A549 (cell line): Measurements from ENCODE around the gene LARGE1. TPM values are rescaled to one million over a fixed set of nuclear protein-coding genes. Genes with fewer than 3 reads are reported as not detected.

Source experiments
- ATAC-seq, 2 experiments: fragments of 200-7000 bp in 1 of 2; fragments of >200 bp in 1 of 2; cut with Nextera tagmentation in 1 of 2; cut with Tn5 transposase in 1 of 2; 3 replicates each; pipeline versions ENCODE4 v1.8.0 to v1.9.1; 2018 to 2020; ENCODE audit warnings: mild to moderate bottlenecking in 1 of 2, moderate library complexity in 1 of 2
- CTCF ChIA-PET: fragments of 300-600 bp; sonication (Branson Sonifier 250); formaldehyde crosslinking; extraction: SDS; loops from one replicate; lab custom pipeline; 2021; ENCODE audit warnings: antibody characterized with exemption, inconsistent platforms; lab: Yijun Ruan, JAX
- POLR2A ChIA-PET: fragments of 350-600 bp; formaldehyde crosslinking; extraction: SDS; loops from one replicate; lab custom pipeline; 2021; ENCODE audit warnings: antibody characterized with exemption, inconsistent platforms; lab: Yijun Ruan, JAX
- DNase-seq, 2 experiments: peaks; one replicate each; pipeline versions ENCODE4 v3.0.0 to v3.0.0-alpha.2; 2011 to 2016; ENCODE audit warnings: low read depth in 1 of 2, low spot score in 1 of 2
- FAIRE-seq: peaks from 2 replicates; lab custom pipeline; 2011; peaks lifted over from hg19 to GRCh38; lab: Jason Lieb, UNC
- H3K27ac ChIP-seq, 2 experiments: fragments of >200 bp; sonication (Bioruptor Twin); formaldehyde crosslinking; 3 replicates each; pipeline ENCODE4 v1.5.1; 2016 to 2017
- H3K4me1 ChIP-seq: fragments of >200 bp; sonication (Bioruptor Twin); formaldehyde crosslinking; 3 replicates; pipeline ENCODE4 v1.6.1; 2016
- H3K4me2 ChIP-seq: fragments of >200 bp; sonication (Bioruptor Twin); formaldehyde crosslinking; 3 replicates; pipeline ENCODE4 v1.6.1; 2016
- H3K4me3 ChIP-seq: fragments of >200 bp; sonication (Bioruptor Twin); formaldehyde crosslinking; 3 replicates; pipeline ENCODE4 v1.5.1; 2016
- H3K9me3 ChIP-seq: fragments of >200 bp; sonication (Bioruptor Twin); formaldehyde crosslinking; 3 replicates; pipeline ENCODE4 v1.6.1; 2016
- CTCF ChIP-seq: fragments of >200 bp; sonication (Bioruptor Twin); formaldehyde crosslinking; IDR thresholded peaks from 3 replicates; pipeline ENCODE4 v1.5.1; 2016
- EHF ChIP-seq: fragments of 250-450 bp; sonication (Bioruptor Pico); IDR thresholded peaks from 2 replicates; pipeline ENCODE4 v1.5.0; 2020; ENCODE audit warnings: mild to moderate bottlenecking
- EP300 ChIP-seq, 2 experiments: fragments of >200 bp; sonication (Bioruptor Twin); formaldehyde crosslinking; IDR thresholded peaks; 2 replicates in 1 of 2; 3 replicates in 1 of 2; pipeline ENCODE4 v1.6.1; 2016 to 2017
- FOSB ChIP-seq: fragments of 250-450 bp; sonication (Bioruptor Pico); IDR thresholded peaks from 2 replicates; pipeline ENCODE4 v1.5.0; 2020; ENCODE audit warnings: mild to moderate bottlenecking, moderate library complexity
- FOSL2 ChIP-seq, 2 experiments: fragments of 450-650 bp in 1 of 2; fragments of >200 bp in 1 of 2; sonication (Bioruptor Twin) in 1 of 2; formaldehyde crosslinking; IDR thresholded peaks; 2 replicates each; pipeline versions ENCODE4 v1.5.0 to v1.6.1; 2016 to 2020; ENCODE audit warnings: mild to moderate bottlenecking in 1 of 2, moderate library complexity in 1 of 2
- HES2 ChIP-seq: fragments of >200 bp; sonication (Bioruptor Twin); formaldehyde crosslinking; IDR thresholded peaks from 2 replicates; pipeline ENCODE4 v1.6.1; 2016
- HOXA7 ChIP-seq: fragments of 250-450 bp; sonication (Bioruptor Pico); IDR thresholded peaks from 2 replicates; pipeline ENCODE4 v1.5.0; 2020; ENCODE audit warnings: mild to moderate bottlenecking, moderate library complexity
- HOXB5 ChIP-seq: fragments of 250-450 bp; sonication (Bioruptor Pico); IDR thresholded peaks from 2 replicates; pipeline ENCODE4 v1.5.0; 2020; ENCODE audit warnings: mild to moderate bottlenecking, moderate library complexity
- JUN ChIP-seq, 2 experiments: fragments of >200 bp; sonication (Bioruptor Twin); formaldehyde crosslinking; IDR thresholded peaks; 2 replicates in 1 of 2; 3 replicates in 1 of 2; pipeline ENCODE4 v1.6.1; 2016 to 2017
- JUNB ChIP-seq: fragments of >200 bp; sonication (Bioruptor Twin); formaldehyde crosslinking; IDR thresholded peaks from 2 replicates; pipeline ENCODE4 v1.6.1; 2016
- MYC ChIP-seq: IDR thresholded peaks from 2 replicates; pipeline ENCODE4 v1.6.1; 2012; ENCODE audit warnings: mild to moderate bottlenecking, inconsistent platforms, low read length, improper control_type of control experiment, borderline replicate concordance
- NFE2L2 ChIP-seq: fragments of 150-350 bp; conservative IDR thresholded peaks from 2 replicates; pipeline ENCODE4 v1.6.1; 2014; ENCODE audit warnings: low read length
- NPAS2 ChIP-seq: fragments of 250-450 bp; sonication (Bioruptor Pico); IDR thresholded peaks from 2 replicates; pipeline ENCODE4 v1.8.0; 2022; ENCODE audit warnings: mild to moderate bottlenecking, moderate library complexity, borderline replicate concordance
- PBX3 ChIP-seq: IDR thresholded peaks from 2 replicates; pipeline ENCODE4 v1.6.1; 2012
- PHF8 ChIP-seq: fragments of 200-600 bp; sonication (generic); IDR thresholded peaks from 2 replicates; pipeline ENCODE4 v1.6.1; 2016; ENCODE audit warnings: low read depth, mild to moderate bottlenecking, antibody characterized with exemption, moderate library complexity, borderline replicate concordance
- POLR2A ChIP-seq: IDR thresholded peaks from 2 replicates; pipeline ENCODE4 v1.6.1; 2012; ENCODE audit warnings: mild to moderate bottlenecking, low read length
- POLR2AphosphoS2 ChIP-seq: conservative IDR thresholded peaks from 2 replicates; pipeline ENCODE4 v1.6.1; 2012; ENCODE audit warnings: low read length, improper control_type of control experiment, inconsistent platforms
- RAD21 ChIP-seq, 2 experiments: fragments of >200 bp in 1 of 2; sonication (Bioruptor Twin) in 1 of 2; formaldehyde crosslinking in 1 of 2; IDR thresholded peaks in 1 of 2; conservative IDR thresholded peaks in 1 of 2; 2 replicates in 1 of 2; 3 replicates in 1 of 2; pipeline ENCODE4 v1.6.1; 2012 to 2018; ENCODE audit warnings: inconsistent platforms in 1 of 2
- RCOR1 ChIP-seq: fragments of 150-350 bp; IDR thresholded peaks from 2 replicates; pipeline ENCODE4 v1.6.1; 2014; ENCODE audit warnings: antibody characterized with exemption, low read length, low read depth
- REST ChIP-seq: fragments of 200-600 bp; sonication (generic); IDR thresholded peaks from 2 replicates; pipeline ENCODE4 v1.6.1; 2016; ENCODE audit warnings: antibody characterized with exemption, mild to moderate bottlenecking, moderate library complexity
- ZFP36 ChIP-seq: fragments of 450-650 bp; IDR thresholded peaks from 2 replicates; pipeline ENCODE4 v1.6.1; 2014; ENCODE audit warnings: borderline replicate concordance; ENCODE audit not compliant: partially characterized antibody
- ZSCAN20 ChIP-seq: fragments of 250-450 bp; sonication (Bioruptor Pico); IDR thresholded peaks from 2 replicates; pipeline ENCODE4 v1.8.0; 2022; ENCODE audit warnings: mild to moderate bottlenecking, moderate library complexity
- WGBS: methylation state at CpG from one replicate; pipeline ENCODE4 v1.1.6; 2017; ENCODE audit errors: missing lambda C conversion rate; 5-methylcytosine and 5-hydroxymethylcytosine counted together
- polyA plus RNA-seq, 4 experiments: library from polyadenylated mRNA; depleted of rRNA in 3 of 4; stranded (reverse); fragments of >200 nt; fragmentation: RNase III in 1 of 4; extraction: RNeasy Plus Mini Kit Qiagen cat#74134 plus additional on column Dnase treatment in 1 of 4; gene quantifications; 2 replicates in 3 of 4; 3 replicates in 1 of 4; pipeline ENCODE4 v1.2.3, GENCODE V29; 2011 to 2017

LARGE1 gene
- polyA plus RNA-seq, 2 of the 4 experiments (the other 2 are of a cell fraction): 2.7 to 5.8 TPM

- 95% methylated on average over 7 of the region's 7 CpGs for WGBS
- no peak for ATAC-seq
- H3K27ac ChIP-seq: peak overlapping the region; percentile 53 to 74; a peak in 4 of 6 replicates
- no peak for TF ChIP-seq ZSCAN20
- no peak for TF ChIP-seq EP300 (IDR thresholded peaks at IDR 0.05)
- TF ChIP-seq EHF (CRISPR knock-in tag): no peak
- TF ChIP-seq PHF8: no peak
- TF ChIP-seq HOXA7 (CRISPR knock-in tag): no peak
- TF ChIP-seq HOXB5: no peak
- TF ChIP-seq NFE2L2: no peak
- TF ChIP-seq JUN (IDR thresholded peaks at IDR 0.05): no peak
- TF ChIP-seq ZFP36: no peak
- no peak for TF ChIP-seq FOSB (CRISPR knock-in tag)
- TF ChIP-seq NPAS2: no peak
- TF ChIP-seq REST: no peak
- TF ChIP-seq HES2: no peak
- ChIA-PET CTCF (interaction anchor here (0.6 to 5.3 kb wide), 21 partner anchors 10 to 400 kb away, joined by 3 to 48 read pairs (median 5); no protein-coding TSS in a partner anchor), POLR2A (no interaction called here)
- no peak for DNase-seq
- no peak overlapping the region for H3K4me3 ChIP-seq
- peaks cover 21% of the 10 kb centered on the region for H3K4me1 ChIP-seq
- no peak overlapping the region; the same call in 2 of the 3 replicates for H3K4me2 ChIP-seq
- no peak for FAIRE-seq
- peaks cover 10% of the 10 kb centered on the region for H3K9me3 ChIP-seq
These were observed 401.9 kb downstream of the LARGE1 start for GRCh38 chr22:33518405-33518804.

GRCh38 chr22:33515795-33516194, 404.5 kb downstream of the LARGE1 start:
- ATAC-seq (no peak), FAIRE-seq (no peak), DNase-seq (no peak)
- no peak overlapping the region for H3K4me2 ChIP-seq
- no peaks in the 10 kb centered on the region for H3K9me3 ChIP-seq
- H3K4me3 ChIP-seq: no peak overlapping the region
- ChIA-PET CTCF (interaction anchor here (4.0 kb wide), 1 partner anchor 213 kb away, joined by 20 read pairs; no protein-coding TSS in a partner anchor), POLR2A (no interaction called here)
- no peak overlapping the region for H3K27ac ChIP-seq
- WGBS: 100% methylated on average over 5 of the region's 8 CpGs
- H3K4me1 ChIP-seq: peaks cover 21% of the 10 kb centered on the region
- TF ChIP-seq HES2: no peak
- no peak for TF ChIP-seq POLR2AphosphoS2
- no peak for TF ChIP-seq NPAS2
- TF ChIP-seq FOSL2 (IDR thresholded peaks at IDR 0.05): no peak
- no peak for TF ChIP-seq FOSL2 (CRISPR knock-in tag; IDR thresholded peaks at IDR 0.05)

- no peak for ATAC-seq
- H3K4me3 ChIP-seq: no peak overlapping the region
- POLR2A ChIA-PET: no interaction called here
- peak overlapping the region in 1 of 2 experiments; percentile 24; a peak in 1 of 6 replicates for H3K27ac ChIP-seq
- H3K9me3 ChIP-seq: no peaks in the 10 kb centered on the region
- no peak for DNase-seq
- 74% methylated on average over 7 of the region's 7 CpGs for WGBS
- H3K4me2 ChIP-seq: 0 out of 3 replicates have a peak overlapping the region, but pooled peaks have one; percentile 10
- no peak for FAIRE-seq
- CTCF ChIA-PET: no interaction called here
- peaks cover 10% of the 10 kb centered on the region for H3K4me1 ChIP-seq
- TF ChIP-seq POLR2AphosphoS2: no peak
- TF ChIP-seq CTCF: no peak
- no peak for TF ChIP-seq POLR2A
- TF ChIP-seq MYC: no peak
- TF ChIP-seq ZSCAN20: no peak
- TF ChIP-seq RCOR1: no peak
- TF ChIP-seq JUNB: no peak
- no peak for TF ChIP-seq PBX3
- TF ChIP-seq EHF (CRISPR knock-in tag): no peak
- no peak for TF ChIP-seq RAD21 (conservative IDR thresholded peaks at IDR 0.05 in 1 of 2, IDR thresholded peaks at IDR 0.05 in 1 of 2)
These were observed 406.6 kb downstream of the LARGE1 start for GRCh38 chr22:33513388-33514338.
